ENCODE data around the gene TRIM65. TPM values are rescaled to one million over a fixed set of nuclear protein-coding genes. Genes with fewer than 3 reads are reported as not detected.
A peak's percentile ranks its signal among the peaks of the same experiment; 100 is the strongest.

Gene TRIM65
- total and polyA plus RNA-seq, 12 donors = 4.1 to 46.9 (median 14.5) TPM

DNA sequence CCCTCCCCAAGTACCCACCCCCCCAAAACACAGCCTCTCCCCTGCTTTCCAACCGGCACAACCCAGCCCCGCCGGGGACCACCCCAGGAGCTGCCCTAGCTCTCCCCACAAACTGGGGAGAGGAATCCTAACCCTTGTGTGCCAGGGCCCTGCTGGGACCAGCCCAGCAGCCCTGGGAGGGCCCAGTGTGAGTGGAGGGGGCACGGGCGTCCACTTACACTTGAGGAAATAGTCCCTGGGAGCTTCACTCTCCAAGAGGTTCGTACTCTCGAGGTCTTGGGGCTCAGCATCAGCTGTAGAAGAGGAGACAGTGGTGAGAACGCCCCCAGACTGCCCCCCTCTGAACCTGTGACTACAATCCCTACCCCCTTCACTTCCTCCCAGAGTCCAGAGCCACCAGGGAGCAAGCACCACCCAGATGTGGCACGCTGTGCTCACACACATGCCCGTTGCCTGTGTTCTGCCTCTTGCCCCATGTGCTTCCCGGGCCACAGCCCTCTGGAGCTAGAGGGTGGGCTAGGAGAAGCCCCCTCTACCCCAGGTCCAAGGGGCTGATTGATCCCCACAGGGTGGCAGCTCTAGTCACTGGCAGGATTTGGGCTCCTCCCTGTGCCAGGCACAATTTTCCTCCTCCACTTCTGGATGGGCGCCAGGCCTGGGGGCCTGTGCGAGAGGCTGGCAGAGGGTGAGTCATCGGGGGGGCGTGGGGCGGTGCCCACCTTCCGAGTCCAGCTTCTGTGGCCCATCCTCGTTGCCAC is 21.4 kb downstream of the TRIM65 start:
- H3K27ac ChIP-seq = peak overlapping the region in 4 of 5 donors; percentile 54 to 93 (median 86)
- H3K9me3 ChIP-seq (replicated peaks in 1 of 3) = no peaks in the 10 kb centered on the region
- WGBS, 4 donors = 57 to 85% (median 61%) methylated on average over 3 to 18 of the region's 18 CpGs; no CpG with 5 or more reads in 1 of the 4 donors
- H3K36me3 ChIP-seq (replicated peaks in 1 of 2) = peaks cover 0 to 8% of the 10 kb centered on the region in 2 donors
- intact Hi-C loops (cut with DNase I) = no loop called here
- peak overlapping the region in 1 of 4 donors; percentile 95 for H3K4me3 ChIP-seq
- no peak for TF ChIP-seq POLR2A (IDR thresholded peaks at IDR 0.05)
- TF ChIP-seq, protein P1, sequence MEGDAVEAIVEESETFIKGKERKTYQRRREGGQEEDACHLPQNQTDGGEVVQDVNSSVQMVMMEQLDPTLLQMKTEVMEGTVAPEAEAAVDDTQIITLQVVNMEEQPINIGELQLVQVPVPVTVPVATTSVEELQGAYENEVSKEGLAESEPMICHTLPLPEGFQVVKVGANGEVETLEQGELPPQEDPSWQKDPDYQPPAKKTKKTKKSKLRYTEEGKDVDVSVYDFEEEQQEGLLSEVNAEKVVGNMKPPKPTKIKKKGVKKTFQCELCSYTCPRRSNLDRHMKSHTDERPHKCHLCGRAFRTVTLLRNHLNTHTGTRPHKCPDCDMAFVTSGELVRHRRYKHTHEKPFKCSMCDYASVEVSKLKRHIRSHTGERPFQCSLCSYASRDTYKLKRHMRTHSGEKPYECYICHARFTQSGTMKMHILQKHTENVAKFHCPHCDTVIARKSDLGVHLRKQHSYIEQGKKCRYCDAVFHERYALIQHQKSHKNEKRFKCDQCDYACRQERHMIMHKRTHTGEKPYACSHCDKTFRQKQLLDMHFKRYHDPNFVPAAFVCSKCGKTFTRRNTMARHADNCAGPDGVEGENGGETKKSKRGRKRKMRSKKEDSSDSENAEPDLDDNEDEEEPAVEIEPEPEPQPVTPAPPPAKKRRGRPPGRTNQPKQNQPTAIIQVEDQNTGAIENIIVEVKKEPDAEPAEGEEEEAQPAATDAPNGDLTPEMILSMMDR (IDR thresholded peaks at IDR 0.05) = no peak
- H3K27me3 ChIP-seq = no peaks in the 10 kb centered on the region
- H3K4me1 ChIP-seq (replicated peaks in 1 of 2) = peaks cover 28 to 49% of the 10 kb centered on the region in 2 donors
- peak in 4 of 7 donors; percentile 38 to 69 (median 60) for DNase-seq

DNA sequence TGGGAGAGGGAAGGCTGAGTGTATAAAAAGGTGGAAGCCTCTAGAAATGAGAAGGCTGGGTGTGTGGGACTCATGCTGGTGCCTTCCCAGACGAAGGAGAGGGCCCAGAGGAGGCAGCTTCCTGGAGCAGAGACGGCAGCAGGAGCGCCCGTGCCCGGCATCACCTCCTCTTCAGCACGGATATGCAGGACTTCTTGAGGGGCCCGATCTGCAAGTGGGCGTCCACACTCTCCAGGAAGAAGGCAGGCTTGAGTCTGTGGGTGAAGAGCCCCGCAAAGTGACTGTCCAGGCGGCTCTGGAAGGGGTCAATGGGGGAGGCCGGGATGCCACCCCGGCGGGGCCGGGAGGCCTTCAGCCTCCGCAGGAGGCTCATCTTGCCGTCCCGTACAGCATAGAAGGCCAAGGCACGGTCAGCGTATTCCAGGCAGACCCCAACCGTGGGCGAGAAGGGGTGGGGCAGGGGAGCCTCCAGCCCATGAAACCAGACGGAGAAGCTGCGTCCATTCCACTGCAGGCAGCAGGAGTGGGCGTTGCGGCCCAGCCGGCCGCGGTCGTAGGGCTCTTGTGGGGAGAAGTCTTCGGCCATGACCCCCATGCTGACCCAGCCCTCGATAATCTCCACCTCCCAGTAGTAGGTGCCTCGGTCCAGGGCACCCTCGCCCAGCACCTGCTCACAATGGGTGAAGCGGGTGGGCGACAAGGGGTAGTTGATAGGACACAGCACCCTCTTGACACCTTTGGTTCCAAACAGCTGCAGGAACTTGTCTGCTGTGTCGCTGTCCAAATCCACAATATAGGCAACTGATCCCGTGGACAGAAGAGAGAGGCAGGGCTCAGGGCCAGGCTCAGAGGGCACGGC is 22.2 kb downstream of the TRIM65 start:
- peaks cover 0 to 8% of the 10 kb centered on the region in 2 donors for H3K36me3 ChIP-seq (replicated peaks in 1 of 2)
- H3K4me1 ChIP-seq (replicated peaks in 1 of 2) = peaks cover 28 to 49% of the 10 kb centered on the region in 2 donors
- intact Hi-C loops (cut with DNase I) = no loop called here
- H3K27ac ChIP-seq = peak overlapping the region in 2 of 5 donors; percentile 91 to 93
- 93 to 96% (median 94%) methylated on average over 10 to 38 of the region's 38 CpGs for WGBS, 4 donors
- no peak overlapping the region for H3K4me3 ChIP-seq
- no peaks in the 10 kb centered on the region for H3K27me3 ChIP-seq
- TF ChIP-seq POLR2A (IDR thresholded peaks at IDR 0.05) = no peak
- TF ChIP-seq, protein P1 (IDR thresholded peaks at IDR 0.05) = no peak
- no peak for DNase-seq
- H3K9me3 ChIP-seq (replicated peaks in 1 of 3) = no peaks in the 10 kb centered on the region

DNA sequence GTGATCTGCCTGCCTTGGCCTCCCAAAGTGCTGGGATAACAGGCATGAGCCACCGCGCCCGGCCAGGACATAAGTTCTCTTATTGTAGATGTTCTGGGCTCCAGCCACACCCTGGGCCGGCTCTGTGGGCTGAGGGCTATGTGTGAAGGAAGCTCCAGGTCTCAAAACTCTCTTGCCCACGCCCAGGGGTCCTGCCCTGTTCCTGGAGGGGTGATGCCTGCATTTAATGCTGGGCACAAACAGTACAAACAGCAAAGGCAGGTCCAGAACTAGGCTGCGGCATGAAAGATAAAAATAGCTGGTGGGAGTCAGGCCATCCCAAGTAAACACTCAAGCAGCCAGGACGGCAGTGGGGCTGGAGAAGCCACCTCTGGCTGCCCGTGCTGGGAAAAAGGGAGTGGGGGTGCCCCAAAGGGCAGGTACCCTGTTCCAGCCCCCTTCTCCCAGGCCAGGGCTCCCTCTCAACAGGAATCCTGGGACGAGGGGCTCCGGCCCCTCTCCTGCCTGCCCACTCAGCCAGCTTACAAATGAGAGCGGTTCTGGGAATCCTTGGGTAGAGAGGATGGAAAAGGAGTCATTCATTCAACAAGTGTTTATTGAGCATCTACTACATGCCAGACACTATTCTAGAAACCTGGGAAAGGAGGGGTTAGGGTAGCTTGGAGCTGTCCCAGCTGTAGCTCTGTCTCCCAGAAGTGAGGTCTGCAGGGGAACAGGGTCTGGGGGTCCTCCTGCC is 23.0 kb downstream of the TRIM65 start:
- no peak for DNase-seq
- TF ChIP-seq, protein P1 (IDR thresholded peaks at IDR 0.05) = no peak
- 79 to 95% (median 80%) methylated on average over 4 to 11 of the region's 11 CpGs for WGBS, 4 donors
- intact Hi-C loops (cut with DNase I) = no loop called here
- peak overlapping the region in 3 of 5 donors; percentile 62 to 84 (median 76) for H3K27ac ChIP-seq
- peaks cover 28 to 46% of the 10 kb centered on the region in 2 donors for H3K4me1 ChIP-seq (replicated peaks in 1 of 2)
- H3K36me3 ChIP-seq (replicated peaks in 1 of 2) = peaks cover 0 to 8% of the 10 kb centered on the region in 2 donors
- H3K27me3 ChIP-seq = no peaks in the 10 kb centered on the region
- no peak overlapping the region for H3K4me3 ChIP-seq
- H3K9me3 ChIP-seq (replicated peaks in 1 of 3) = no peaks in the 10 kb centered on the region

Measured in adrenal gland (tissue), 12 donors.